Endometrium (tissue), 2 donors: ENCODE results near the gene ANKS4B.
"Not testable (repeated sequence)": the region's sequence is repeated elsewhere in the genome, so short reads cannot be mapped to it uniquely, and the experiment has no call there.

Experiments
- FAIRE-seq: peaks from 2 replicates; lab custom pipeline; 2012; peaks lifted over from hg19 to GRCh38; lab: Jason Lieb, UNC
- donor health status: control.
- donor health status: control.

ANKS4B gene

GRCh38 chr16:21219551-21219950 lies 13.9 kb upstream of the ANKS4B start:
- no peak for FAIRE-seq

- FAIRE-seq, result no peak
Observed at GRCh38 chr16:21222495-21223337, 10.8 kb upstream of the ANKS4B start.

- FAIRE-seq, result no peak
Observed at GRCh38 chr16:21223787-21224186, 9.7 kb upstream of the ANKS4B start.

DNA sequence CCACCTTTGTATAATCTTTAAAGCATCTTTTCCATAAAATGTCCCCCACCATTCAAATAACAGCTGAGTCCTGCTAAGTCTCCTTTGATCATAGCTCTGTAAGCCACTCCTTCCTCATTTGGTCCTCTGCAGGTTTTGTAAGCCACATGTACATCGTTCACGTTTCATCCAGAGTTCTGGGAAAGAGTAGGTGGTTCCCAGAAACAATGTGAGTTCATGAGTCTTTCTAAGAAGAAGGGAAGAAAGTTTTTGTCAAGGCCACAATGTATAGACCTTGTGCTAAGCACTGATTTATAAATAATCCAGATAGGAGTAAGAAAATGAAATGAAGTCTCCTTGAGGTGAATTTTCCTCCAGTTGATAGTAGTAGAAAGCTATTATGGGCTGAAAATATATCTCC lies 8.7 kb upstream of the ANKS4B start:
- no peak for FAIRE-seq

DNA sequence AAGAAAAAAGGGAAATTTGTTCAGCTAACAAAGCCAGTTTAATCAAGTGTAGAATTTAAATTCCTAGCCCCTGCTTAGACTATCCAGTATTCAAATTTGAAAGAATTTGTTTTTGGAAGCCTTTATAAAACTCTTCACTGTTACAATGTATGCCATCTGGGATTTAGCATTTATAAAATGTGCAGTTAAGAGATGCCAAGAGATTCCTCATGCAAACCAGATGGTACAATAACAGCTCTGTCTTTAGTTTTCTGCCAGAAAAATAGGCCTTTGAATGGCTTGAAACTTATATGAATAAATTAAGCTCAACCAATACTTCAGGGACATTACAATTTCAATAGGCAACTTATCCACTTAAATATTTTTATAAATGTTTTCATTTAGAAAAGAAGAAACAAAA lies 6.8 kb upstream of the ANKS4B start:
- FAIRE-seq, result no peak

DNA sequence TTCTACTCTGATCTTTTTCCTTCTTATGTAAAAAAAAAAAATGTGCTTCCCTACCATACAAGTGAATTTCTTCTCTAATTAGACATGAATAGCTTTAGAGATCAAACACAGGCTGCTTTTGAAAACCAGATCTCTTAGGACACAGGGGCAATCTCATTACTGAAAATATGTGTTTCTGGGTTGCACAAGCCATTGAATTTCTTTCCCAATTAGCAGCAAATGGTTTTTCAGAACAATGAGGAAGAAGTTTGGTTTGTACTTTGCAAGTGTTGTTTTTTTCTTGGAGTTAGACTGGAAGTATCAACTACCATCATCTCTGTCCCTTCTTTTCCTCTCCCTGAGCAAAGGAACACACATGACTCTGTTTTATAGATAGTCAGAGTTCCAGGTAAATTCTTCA lies 5.6 kb upstream of the ANKS4B start:
- no peak for FAIRE-seq

DNA sequence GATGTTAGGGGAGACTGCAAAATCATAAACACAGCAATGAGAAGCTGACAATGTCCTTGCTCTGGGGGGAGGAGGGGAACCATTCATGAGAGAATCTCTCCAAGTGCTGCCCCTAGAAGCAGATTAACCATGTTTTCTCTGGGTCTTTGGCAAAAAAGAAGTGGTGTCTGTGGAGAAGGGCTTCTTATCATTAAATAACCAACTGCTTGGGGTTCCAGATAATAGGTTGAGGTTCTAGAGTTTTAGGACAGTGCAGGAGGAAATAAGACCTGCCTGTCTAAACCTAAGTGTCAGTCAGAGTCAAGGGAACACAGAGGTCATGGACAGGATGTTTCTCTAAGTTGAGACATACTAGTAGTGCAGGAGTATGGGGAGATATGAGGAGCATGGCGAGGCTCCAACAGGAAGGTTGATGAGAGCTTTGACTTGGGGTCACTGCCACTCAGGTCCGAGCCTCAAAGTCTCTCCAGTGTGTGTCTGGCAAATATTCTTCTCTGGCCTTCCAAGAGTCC lies 5.1 kb upstream of the ANKS4B start:
- FAIRE-seq, result no peak

DNA sequence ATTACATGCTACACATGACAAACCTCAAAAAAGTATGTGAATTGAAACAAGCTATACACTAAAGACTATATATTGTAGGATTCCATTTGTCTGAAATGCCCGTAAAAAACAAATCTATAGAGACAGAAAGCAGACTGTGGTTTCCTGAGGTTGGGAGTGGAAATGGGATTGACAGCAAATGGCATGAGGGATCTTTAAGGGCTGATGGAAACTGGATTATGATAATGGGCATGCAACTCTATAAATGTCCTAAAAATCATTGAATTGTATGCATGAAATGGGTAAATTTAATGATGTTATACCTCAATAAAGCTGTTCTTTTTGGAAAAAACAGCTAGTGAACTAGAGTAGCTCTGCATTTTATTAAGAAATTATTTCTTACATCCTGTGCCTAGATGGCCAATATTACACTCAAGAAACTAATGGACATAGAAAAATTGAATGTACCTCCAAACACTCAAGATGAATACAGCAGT lies 416 bp upstream of the ANKS4B start:
- no peak for FAIRE-seq

DNA sequence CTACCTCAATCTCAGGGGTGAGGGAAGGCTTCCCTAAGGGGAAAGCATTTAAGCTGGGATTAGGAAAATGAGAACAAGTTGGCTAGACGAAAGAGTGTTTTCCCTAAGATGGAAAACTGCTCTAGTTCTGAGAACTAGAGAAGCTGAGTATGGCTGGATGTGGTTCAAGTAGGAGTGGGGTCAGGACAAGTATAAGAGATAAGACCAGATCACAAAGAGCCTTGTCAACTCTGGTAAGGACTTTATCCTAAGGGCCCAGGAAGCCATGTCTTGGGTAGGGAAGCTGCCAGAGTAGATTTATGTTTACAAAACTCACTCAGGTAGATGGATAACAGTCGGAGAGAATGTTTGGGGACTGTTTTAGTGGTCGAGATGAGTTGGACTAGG lies 1.7 kb downstream of the ANKS4B start:
- FAIRE-seq, result no peak

GRCh38 chr16:21236831-21237230 lies 3.3 kb downstream of the ANKS4B start:
- no peak for FAIRE-seq

DNA sequence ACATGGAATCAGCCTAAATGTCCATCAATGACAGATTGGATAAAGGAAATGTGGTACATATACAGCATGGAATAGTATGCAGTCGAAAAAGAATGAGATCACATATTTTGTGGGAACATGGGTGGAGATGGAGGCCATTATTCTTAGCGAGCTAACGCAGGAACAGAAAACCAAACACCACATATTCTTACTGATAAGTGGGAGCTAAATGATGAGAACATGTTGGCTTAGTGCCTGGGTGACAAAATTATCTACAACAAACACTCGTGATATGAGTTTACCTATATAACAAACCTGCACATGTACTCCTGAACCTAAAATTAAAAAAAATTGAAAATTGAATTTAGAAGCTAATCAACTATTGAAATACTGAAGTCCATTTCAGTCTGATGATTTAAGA lies 6.1 kb downstream of the ANKS4B start:
- no peak for FAIRE-seq

DNA sequence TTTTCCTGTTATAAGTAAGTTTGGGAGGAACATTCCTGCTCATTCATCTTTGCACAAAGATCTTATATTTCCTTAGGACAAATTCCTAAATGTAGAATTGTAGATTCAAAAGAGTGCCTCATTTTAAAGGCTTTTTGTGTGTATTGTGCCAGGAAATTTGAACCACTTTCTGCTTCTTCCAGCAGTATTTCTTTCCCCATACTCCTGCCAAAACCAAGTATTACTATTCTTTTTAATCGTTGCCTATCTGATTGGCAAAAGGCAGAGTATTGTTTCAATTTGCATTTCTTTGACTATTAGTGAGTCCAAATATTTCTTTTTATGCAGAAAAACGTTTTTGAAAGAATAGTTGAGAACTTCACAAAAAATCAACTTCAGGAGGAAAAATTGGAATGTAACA lies 9.3 kb downstream of the ANKS4B start:
- no peak for FAIRE-seq

DNA sequence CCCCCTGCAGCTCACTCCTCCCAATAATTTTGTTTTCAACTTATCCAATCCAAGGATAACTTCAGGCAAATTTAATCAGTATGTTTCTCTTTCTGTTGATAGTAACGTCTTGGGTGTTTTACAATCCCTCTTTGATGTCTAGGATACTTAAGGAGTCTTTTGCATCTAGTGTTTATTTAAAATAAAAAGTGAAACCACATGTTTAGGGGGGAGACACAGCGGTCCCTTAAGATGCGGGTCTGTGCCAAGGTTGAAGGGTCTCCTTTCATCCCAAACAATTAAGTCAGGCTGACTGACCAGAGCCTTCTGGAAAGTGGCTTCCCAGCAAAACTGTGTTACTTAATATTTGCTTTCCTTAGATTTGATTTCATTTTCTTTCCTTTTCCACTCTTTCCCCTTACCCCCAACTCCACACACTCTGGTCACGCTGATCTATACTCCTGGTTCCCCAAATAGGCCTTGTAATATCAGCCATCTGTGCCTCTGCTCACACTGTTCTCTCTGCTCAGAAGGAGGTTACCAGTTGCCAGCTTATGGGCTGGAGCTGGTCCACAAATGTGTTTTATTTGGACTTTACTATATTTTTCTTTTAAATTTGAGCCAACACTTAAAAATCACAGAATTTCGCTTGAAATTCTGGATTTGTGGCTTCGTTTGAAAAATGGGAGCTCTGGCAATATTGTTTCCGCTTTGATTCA lies 11.2 kb downstream of the ANKS4B start:
- FAIRE-seq, result peak; percentile 92

DNA sequence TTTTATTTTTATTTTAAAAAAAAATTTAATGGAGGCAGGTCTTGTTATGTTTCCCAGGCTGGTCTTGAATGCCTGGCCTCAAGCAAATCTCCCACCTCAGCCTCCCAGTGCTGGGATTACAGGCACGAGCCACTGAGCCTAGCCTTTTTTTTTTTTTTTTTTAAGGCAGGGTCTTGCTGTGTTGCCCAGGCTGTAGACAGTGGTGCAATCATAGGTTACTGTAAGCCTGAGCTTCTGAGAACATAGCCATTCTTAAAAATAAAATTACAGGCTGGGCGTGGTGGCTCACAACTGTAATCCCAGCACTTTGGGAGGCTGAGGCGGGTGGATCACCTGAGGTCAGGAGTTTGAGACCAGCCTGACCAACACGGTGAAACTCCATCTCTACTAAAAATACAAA lies 14.7 kb downstream of the ANKS4B start:
- FAIRE-seq, result not testable (repeated sequence)

GRCh38 chr16:21250072-21250923 lies 16.8 kb downstream of the ANKS4B start:
- FAIRE-seq, result no peak

GRCh38 chr16:21253470-21253869 lies 20.0 kb downstream of the ANKS4B start:
- FAIRE-seq, result no peak

- FAIRE-seq, result no peak
Observed at GRCh38 chr16:21256636-21257035, 23.1 kb downstream of the ANKS4B start.

- no peak for FAIRE-seq
Observed at GRCh38 chr16:21257284-21257683, 23.8 kb downstream of the ANKS4B start.

DNA sequence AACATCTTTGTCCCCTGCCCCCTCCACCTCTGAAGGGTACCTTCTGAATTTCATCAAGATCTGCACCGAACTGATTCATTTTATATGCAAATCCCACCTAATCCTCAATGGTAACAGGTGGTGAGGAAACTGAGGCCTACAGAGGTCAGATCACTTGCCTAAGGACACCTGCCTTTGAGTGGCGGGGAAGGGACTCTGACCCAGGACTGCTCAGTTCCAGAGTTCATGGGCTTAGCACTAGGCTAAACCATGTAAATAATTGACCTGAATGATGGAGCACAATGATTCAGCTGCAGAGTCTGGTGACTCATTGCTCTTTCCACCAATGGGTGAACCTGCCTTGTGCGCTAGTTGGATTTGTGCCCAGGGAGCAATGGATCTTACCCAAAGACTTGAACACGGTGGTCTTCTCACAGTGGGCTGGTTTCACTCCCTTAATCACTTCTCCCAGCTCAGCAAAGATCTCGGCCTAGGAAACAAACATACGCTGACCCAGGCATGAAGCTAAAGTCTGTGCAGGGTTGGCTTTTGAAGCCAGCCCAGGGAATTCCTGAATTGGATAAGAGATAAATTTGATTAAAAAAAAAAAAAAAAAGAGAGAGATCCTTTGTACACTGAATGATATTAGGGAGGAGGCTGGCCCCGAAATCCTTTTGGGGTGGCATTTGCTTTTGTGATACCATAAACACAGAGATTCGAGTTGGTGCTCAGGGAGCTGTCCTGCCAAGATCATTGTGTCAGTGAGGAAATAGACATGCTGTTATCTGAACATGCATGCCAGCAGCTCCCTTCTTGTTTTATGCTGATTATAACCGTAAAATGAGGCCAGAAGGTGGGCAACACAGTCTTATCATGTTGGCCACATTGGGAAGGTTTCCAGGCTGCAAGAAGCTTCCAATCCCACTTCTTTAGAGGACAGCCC lies 27.6 kb downstream of the ANKS4B start:
- no peak for FAIRE-seq

- no peak for FAIRE-seq
Observed at GRCh38 chr16:21262779-21263639, 29.5 kb downstream of the ANKS4B start.
